ENCODE data around the gene SOX15. TPM values are rescaled to one million over a fixed set of nuclear protein-coding genes. Genes with fewer than 3 reads are reported as not detected.

SOX15 gene
- total and polyA plus RNA-seq, 2 of the 13 experiments (the other 11 are each of a cell fraction or from before 2014, with no cell fraction given) = 0.07 to 0.18 TPM

GRCh38 chr17:7579001-7579833 lies 10.7 kb downstream of the SOX15 start, which contains the start of gene CD68 (continued):
- TF ChIP-seq ZFP37 (CRISPR knock-in tag; IDR thresholded peaks at IDR 0.05; ENCODE audit: borderline replicate concordance) (peak; percentile 74; the same call in 1 of the 2 replicates), RNF219 (CRISPR knock-in tag; IDR thresholded peaks at IDR 0.05) (no peak), ZFP36L1 (CRISPR knock-in tag; IDR thresholded peaks at IDR 0.05) (peak; percentile 88; the same call in 1 of the 2 replicates), ZBTB33 (CRISPR knock-in tag; IDR thresholded peaks at IDR 0.05) (peak; percentile 43; the same call in 1 of the 2 replicates), ELF1 (CRISPR knock-in tag; IDR thresholded peaks at IDR 0.05) (peak; percentile 80), ZBTB8A (CRISPR knock-in tag; IDR thresholded peaks at IDR 0.05; ENCODE audit: borderline replicate concordance, low read depth) (no peak), GMEB2 (CRISPR knock-in tag; IDR thresholded peaks at IDR 0.05; ENCODE audit: low read depth) (no peak), TBL1XR1 (IDR thresholded peaks at IDR 0.05; ENCODE audit: borderline replicate concordance, low read length, partially characterized antibody) (peak; percentile 48), SIN3A (IDR thresholded peaks at IDR 0.05; ENCODE audit: borderline replicate concordance, low read depth, low read length) (peak; percentile 77; the same call in 1 of the 2 replicates), ATF7-NPFF (CRISPR knock-in tag; IDR thresholded peaks at IDR 0.05; ENCODE audit: low read depth) (no peak; the same call in 1 of the 2 replicates), KLF15 (CRISPR knock-in tag; IDR thresholded peaks at IDR 0.05; ENCODE audit: borderline replicate concordance) (0 out of 2 replicates have a peak, but pooled peaks have one; percentile 45), SMARCC2 (IDR thresholded peaks at IDR 0.05) (peak; percentile 1; the same call in 1 of the 2 replicates), ZKSCAN8 (CRISPR knock-in tag; IDR thresholded peaks at IDR 0.05; ENCODE audit: borderline replicate concordance) (no peak; the same call in 1 of the 2 replicates), PHB2 (IDR thresholded peaks at IDR 0.05; ENCODE audit: partially characterized antibody) (no peak), ZMYM2 (CRISPR knock-in tag; IDR thresholded peaks at IDR 0.05) (peak; percentile 44; the same call in 1 of the 2 replicates), AGO1 (IDR thresholded peaks at IDR 0.05; ENCODE audit: low read depth, low read length, poor library complexity, severe bottlenecking) (peak; percentile 99), HIC2 (CRISPR knock-in tag; IDR thresholded peaks at IDR 0.05; ENCODE audit: low read depth) (peak; percentile 32; the same call in 1 of the 2 replicates), SATB2 (CRISPR knock-in tag; IDR thresholded peaks at IDR 0.05) (no peak; the same call in 1 of the 2 replicates), ELF4 (CRISPR knock-in tag; IDR thresholded peaks at IDR 0.05; ENCODE audit: borderline replicate concordance) (no peak)

Data from HepG2 (cell line).